ENCODE measurements around the gene OBSCN.

DNA sequence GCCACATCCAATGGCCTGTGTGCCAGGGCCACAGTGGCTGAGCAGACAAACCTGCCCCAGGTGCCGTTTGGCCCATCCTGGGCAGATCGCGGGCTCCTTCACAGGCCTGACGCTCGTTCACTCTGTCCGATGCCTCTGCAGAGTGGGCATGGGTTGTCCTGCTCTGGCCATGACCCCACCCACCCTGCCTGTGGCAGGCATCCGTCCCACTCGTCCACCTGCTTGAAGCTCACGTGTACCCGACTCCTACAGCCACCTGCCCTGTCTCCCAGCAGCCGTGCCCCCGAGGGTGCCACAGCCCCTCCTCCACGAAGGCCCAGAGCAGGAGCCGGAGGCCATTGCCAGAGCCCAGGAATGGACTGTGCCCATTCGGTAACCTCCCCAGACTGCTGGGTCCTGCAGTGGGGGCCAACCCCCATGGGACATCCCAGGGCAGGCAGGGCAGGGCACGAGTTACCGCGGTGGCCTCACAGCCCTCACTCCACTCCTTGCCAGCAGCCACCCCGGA, 156.9 kb downstream of the OBSCN start:
- TF ChIP-seq, protein P1, sequence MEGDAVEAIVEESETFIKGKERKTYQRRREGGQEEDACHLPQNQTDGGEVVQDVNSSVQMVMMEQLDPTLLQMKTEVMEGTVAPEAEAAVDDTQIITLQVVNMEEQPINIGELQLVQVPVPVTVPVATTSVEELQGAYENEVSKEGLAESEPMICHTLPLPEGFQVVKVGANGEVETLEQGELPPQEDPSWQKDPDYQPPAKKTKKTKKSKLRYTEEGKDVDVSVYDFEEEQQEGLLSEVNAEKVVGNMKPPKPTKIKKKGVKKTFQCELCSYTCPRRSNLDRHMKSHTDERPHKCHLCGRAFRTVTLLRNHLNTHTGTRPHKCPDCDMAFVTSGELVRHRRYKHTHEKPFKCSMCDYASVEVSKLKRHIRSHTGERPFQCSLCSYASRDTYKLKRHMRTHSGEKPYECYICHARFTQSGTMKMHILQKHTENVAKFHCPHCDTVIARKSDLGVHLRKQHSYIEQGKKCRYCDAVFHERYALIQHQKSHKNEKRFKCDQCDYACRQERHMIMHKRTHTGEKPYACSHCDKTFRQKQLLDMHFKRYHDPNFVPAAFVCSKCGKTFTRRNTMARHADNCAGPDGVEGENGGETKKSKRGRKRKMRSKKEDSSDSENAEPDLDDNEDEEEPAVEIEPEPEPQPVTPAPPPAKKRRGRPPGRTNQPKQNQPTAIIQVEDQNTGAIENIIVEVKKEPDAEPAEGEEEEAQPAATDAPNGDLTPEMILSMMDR (IDR thresholded peaks at IDR 0.05; ENCODE audit: extremely low read depth in 1 of 2, insufficient read depth in 1 of 2, low read depth in 1 of 2, low read length in 2 of 2), result no peak
- no peak for TF ChIP-seq EZH2 (IDR thresholded peaks at IDR 0.05; ENCODE audit: borderline replicate concordance, low read depth, low read length, severe bottlenecking)
- no peak for TF ChIP-seq JUN (IDR thresholded peaks at IDR 0.05; ENCODE audit: borderline replicate concordance, insufficient read depth, insufficient read length, low read depth)
- no peak for TF ChIP-seq GATA2 (IDR thresholded peaks at IDR 0.05; ENCODE audit: insufficient read depth, insufficient read length, low read depth, low read length)
- TF ChIP-seq, protein P2, sequence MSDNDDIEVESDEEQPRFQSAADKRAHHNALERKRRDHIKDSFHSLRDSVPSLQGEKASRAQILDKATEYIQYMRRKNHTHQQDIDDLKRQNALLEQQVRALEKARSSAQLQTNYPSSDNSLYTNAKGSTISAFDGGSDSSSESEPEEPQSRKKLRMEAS (IDR thresholded peaks at IDR 0.05; ENCODE audit: insufficient read depth, insufficient read length), result no peak
- no peak for TF ChIP-seq POLR2A (IDR thresholded peaks at IDR 0.05; ENCODE audit: low read depth, low read length)
- no peak for TF ChIP-seq MYC (IDR thresholded peaks at IDR 0.05; ENCODE audit: low read depth, low read length)
- TF ChIP-seq POLR2AphosphoS5 (IDR thresholded peaks at IDR 0.05; ENCODE audit: insufficient read depth, low read depth, low read length), result no peak
